Naive thymus-derived CD8-positive, alpha-beta T cell (primary cell): Measurements from ENCODE around the gene SKI. TPM values are rescaled to one million over a fixed set of nuclear protein-coding genes. Genes with fewer than 3 reads are reported as not detected.

Experiments used
- ATAC-seq, 2 donors: fragments of 150-1000 bp; cut with Tn5 transposase in 1 of 2; sonication (Bioruptor Pico), chemical (Tn5 transposase) in 1 of 2; 1 replicate in 1 of 2; 2 replicates in 1 of 2; pipeline ENCODE4 v1.10.0; 2021; ENCODE audit warnings: mild to moderate bottlenecking in 2 of 2, moderate library complexity in 2 of 2
- POLR2A ChIA-PET: fragments of 350-600 bp; sonication (Branson Sonifier 250); formaldehyde crosslinking; loops from one replicate; lab custom pipeline; 2021; ENCODE audit warnings: antibody characterized with exemption; lab: Charles Lee
- DNase-seq, 10 donors: peaks; one replicate each; pipeline versions ENCODE4 v3.0.0 to v3.0.0-alpha.2; 2020 to 2022
- H3K27ac Mint-ChIP-seq, 10 donors: one replicate each; pipeline ENCODE4 v1.8.0; 2020 to 2022; ENCODE audit warnings: mild to moderate bottlenecking in 10 of 10, mixed read lengths in 10 of 10, moderate library complexity in 4 of 10, inconsistent platforms in 1 of 10
- H3K27me3 Mint-ChIP-seq, 5 donors: one replicate each; pipeline ENCODE4 v1.8.0; 2021 to 2022; ENCODE audit warnings: mixed read lengths in 5 of 5
- H3K36me3 Mint-ChIP-seq, 3 donors: one replicate each; pipeline ENCODE4 v1.8.0; 2020 to 2022; ENCODE audit warnings: mixed read lengths in 3 of 3, mild to moderate bottlenecking in 2 of 3, inconsistent platforms in 1 of 3
- H3K4me1 Mint-ChIP-seq, 4 donors: one replicate each; pipeline ENCODE4 v1.8.0; 2021 to 2022; ENCODE audit warnings: mixed read lengths in 4 of 4
- H3K4me3 Mint-ChIP-seq, 10 donors: one replicate each; pipeline ENCODE4 v1.8.0; 2020 to 2022; ENCODE audit warnings: mild to moderate bottlenecking in 10 of 10, mixed read lengths in 10 of 10, moderate library complexity in 6 of 10, inconsistent platforms in 1 of 10
- H3K9me3 Mint-ChIP-seq, 9 donors: one replicate each; pipeline ENCODE4 v1.8.0; 2020 to 2022; ENCODE audit warnings: mixed read lengths in 9 of 9, mild to moderate bottlenecking in 3 of 9, inconsistent platforms in 1 of 9, moderate library complexity in 1 of 9
- polyA plus RNA-seq, 3 donors: library from polyadenylated mRNA; unstranded; fragments of 300-500 nt; fragmentation: Illumina TruSeq; gene quantifications; one replicate each; pipeline ENCODE4 v1.2.3, GENCODE V29; 2021
- total RNA-seq, 8 experiments: library from RNA in 2 of 8; stranded (reverse) in 2 of 8; gene quantifications; one replicate each; pipeline ENCODE4 v1.2.3 and lab custom pipeline; 2021 to 2026

Gene SKI
- total and polyA plus RNA-seq, 5 experiments from 2014 or later: 0.30 to 105 (median 0.80) TPM

GRCh38 chr1:2303781-2304180 is 75.7 kb downstream of the SKI start:
- no peaks in the 10 kb centered on the region for H3K27me3 Mint-ChIP-seq

GRCh38 chr1:2304282-2304681 is 76.2 kb downstream of the SKI start:
- ATAC-seq (no peak), DNase-seq (no peak)
- Mint-ChIP-seq H3K9me3 (peaks cover 0 to 1% (median 0%) of the 10 kb centered on the region in 9 donors), H3K4me3 (peak overlapping the region in 1 of 10 donors; percentile 7), H3K27ac (peak overlapping the region in 3 of 10 donors; percentile 43 to 56 (median 49)), H3K27me3 (no peaks in the 10 kb centered on the region), H3K36me3 (peaks cover 6 to 45% (median 20%) of the 10 kb centered on the region in 3 donors), H3K4me1 (peaks cover 10 to 40% (median 36%) of the 10 kb centered on the region in 4 donors)
- POLR2A ChIA-PET: interaction anchor here (1.0 to 12.8 kb wide), 4 partner anchors 8 to 69 kb away, joined by 3 to 112 read pairs (median 4); no protein-coding TSS in a partner anchor

More at GRCh38 chr1:2303781-2304180, 75.7 kb downstream of the SKI start:
- ATAC-seq (no peak), DNase-seq (no peak)
- H3K27ac Mint-ChIP-seq: peak overlapping the region in 6 of 10 donors; percentile 56 to 100 (median 95)
- POLR2A ChIA-PET: interaction anchor here (1.0 to 12.8 kb wide), 5 partner anchors 8 to 72 kb away, joined by 3 to 115 read pairs (median 52); partner anchors contain the start of gene SKI
- H3K36me3 Mint-ChIP-seq: peaks cover 6 to 41% (median 20%) of the 10 kb centered on the region in 3 donors
- peaks cover 12 to 45% (median 41%) of the 10 kb centered on the region in 4 donors for H3K4me1 Mint-ChIP-seq
- peaks cover 0 to 1% (median 0%) of the 10 kb centered on the region in 9 donors for H3K9me3 Mint-ChIP-seq
- peak overlapping the region in 1 of 10 donors; percentile 25 for H3K4me3 Mint-ChIP-seq

DNA sequence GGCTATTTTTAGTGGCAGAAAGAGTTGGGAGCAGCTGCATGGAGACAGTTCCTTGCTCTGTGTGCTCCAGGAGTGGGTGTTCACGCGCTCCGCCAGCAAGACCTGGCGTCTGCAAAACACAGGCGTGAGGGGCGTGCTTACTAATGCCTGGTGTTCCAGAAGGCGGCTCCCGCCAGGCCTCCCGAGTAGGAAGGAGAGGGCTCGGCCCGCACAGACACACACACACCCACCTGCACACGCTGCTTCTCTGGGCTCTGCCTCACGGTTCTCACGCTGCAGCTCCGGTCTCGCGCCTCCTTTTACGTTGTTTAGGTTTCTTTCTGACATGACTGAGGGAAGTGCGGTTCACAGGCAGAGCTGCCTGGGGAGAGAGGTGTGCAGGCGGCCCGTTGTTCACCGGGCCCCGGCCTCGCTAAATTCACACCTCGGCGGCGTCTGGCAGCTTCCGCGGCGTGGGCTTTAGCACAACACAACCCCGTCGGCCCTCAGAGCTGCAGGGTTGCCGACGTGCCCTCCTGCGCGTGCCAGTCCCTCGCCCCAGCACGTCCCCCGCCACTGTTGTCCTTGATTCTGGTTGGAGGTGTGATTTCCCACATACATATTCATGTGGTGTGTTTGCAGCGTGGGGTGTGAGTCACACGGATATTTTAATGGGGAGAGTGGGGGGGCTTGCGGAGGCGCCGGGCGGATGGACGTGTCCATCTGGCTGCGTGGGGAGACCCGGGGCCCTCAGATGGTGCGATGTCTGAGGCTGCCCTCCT is 77.0 kb downstream of the SKI start:
- DNase-seq: no peak
- Mint-ChIP-seq H3K36me3 (peaks cover 6 to 45% (median 20%) of the 10 kb centered on the region in 3 donors), H3K27me3 (no peaks in the 10 kb centered on the region), H3K9me3 (peaks cover 0 to 1% (median 0%) of the 10 kb centered on the region in 9 donors), H3K27ac (peak overlapping the region in 3 of 10 donors; percentile 37 to 85 (median 56)), H3K4me1 (peaks cover 10 to 33% (median 30%) of the 10 kb centered on the region in 4 donors), H3K4me3 (peak overlapping the region in 1 of 10 donors; percentile 7)
- no peak for ATAC-seq
- POLR2A ChIA-PET: interaction anchor here (1.0 to 12.8 kb wide), 3 partner anchors 8 to 70 kb away, joined by 3 to 112 read pairs (median 4); no protein-coding TSS in a partner anchor

DNA sequence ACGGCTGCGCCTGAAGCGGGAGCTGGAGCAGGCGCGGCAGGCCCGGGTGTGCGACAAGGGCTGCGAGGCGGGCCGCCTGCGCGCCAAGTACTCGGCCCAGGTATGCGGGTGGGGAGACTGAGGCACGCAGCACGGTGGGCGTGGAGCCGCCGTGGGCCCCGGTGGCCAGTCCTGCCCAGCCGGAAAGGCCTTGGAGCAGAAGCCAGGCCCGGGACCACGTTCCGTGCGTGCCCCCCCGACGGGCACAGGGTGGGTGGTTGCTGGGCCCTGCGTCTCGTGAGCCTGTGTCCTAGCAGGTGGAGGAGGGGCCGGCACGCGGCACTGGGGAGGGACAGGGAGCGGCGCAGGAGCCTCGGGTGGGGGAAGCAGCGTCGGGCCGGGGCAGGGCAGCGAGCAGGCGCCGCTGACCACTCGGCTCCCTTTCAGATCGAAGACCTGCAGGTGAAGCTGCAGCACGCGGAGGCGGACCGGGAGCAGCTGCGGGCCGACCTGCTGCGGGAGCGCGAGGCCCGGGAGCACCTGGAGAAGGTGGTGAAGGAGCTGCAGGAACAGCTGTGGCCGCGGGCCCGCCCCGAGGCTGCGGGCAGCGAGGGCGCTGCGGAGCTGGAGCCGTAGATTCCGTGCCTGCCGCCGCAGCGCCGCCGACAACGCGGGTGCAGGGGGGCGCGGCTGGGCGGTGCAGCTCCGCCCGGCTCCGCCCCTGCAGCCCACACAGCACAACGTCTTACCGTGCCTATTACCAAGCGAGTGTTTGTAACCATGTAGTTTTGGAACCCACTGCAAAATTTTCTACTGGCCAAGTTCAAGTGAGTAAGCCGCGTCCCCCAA is 78.2 kb downstream of the SKI start:
- ATAC-seq: no peak
- H3K27me3 Mint-ChIP-seq: no peaks in the 10 kb centered on the region

GRCh38 chr1:2307064-2307605 is 79.0 kb downstream of the SKI start:
- Mint-ChIP-seq H3K27me3 (no peaks in the 10 kb centered on the region), H3K9me3 (peaks cover 0 to 1% (median 0%) of the 10 kb centered on the region in 9 donors), H3K27ac (peak overlapping the region in 4 of 10 donors; percentile 25 to 77 (median 64)), H3K4me3 (no peak overlapping the region), H3K4me1 (peaks cover 6 to 26% (median 17%) of the 10 kb centered on the region in 4 donors), H3K36me3 (peaks cover 6 to 45% (median 20%) of the 10 kb centered on the region in 3 donors)
- ATAC-seq (no peak), DNase-seq (no peak)
- POLR2A ChIA-PET: interaction anchor here (0.8 to 1.3 kb wide), 3 partner anchors 15 to 103 kb away, joined by 3 to 5 read pairs (median 3); no protein-coding TSS in a partner anchor

More for the DNA sequence above, 78.2 kb downstream of the SKI start:
- Mint-ChIP-seq H3K4me1 (peaks cover 8 to 30% (median 23%) of the 10 kb centered on the region in 4 donors), H3K4me3 (peak overlapping the region in 1 of 10 donors; percentile 18), H3K9me3 (peaks cover 0 to 1% (median 0%) of the 10 kb centered on the region in 9 donors), H3K36me3 (peaks cover 6 to 45% (median 20%) of the 10 kb centered on the region in 3 donors), H3K27ac (peak overlapping the region in 5 of 10 donors; percentile 25 to 77 (median 60))
- DNase-seq: no peak
- POLR2A ChIA-PET: interaction anchor here (0.8 to 12.8 kb wide), 4 partner anchors 7 to 103 kb away, joined by 3 to 112 read pairs (median 4); no protein-coding TSS in a partner anchor

- peaks cover 6 to 27% (median 16%) of the 10 kb centered on the region in 4 donors for H3K4me1 Mint-ChIP-seq
- H3K9me3 Mint-ChIP-seq: peaks cover 0 to 1% (median 0%) of the 10 kb centered on the region in 9 donors
- DNase-seq: no peak
- POLR2A ChIA-PET: interaction anchor here (1.3 to 1.6 kb wide), 2 partner anchors 74 to 104 kb away, joined by 5 to 6 read pairs; no protein-coding TSS in a partner anchor
- H3K27me3 Mint-ChIP-seq: no peaks in the 10 kb centered on the region
- no peak for ATAC-seq
- H3K27ac Mint-ChIP-seq: peak overlapping the region in 8 of 10 donors; percentile 12 to 71 (median 52)
- no peak overlapping the region for H3K4me3 Mint-ChIP-seq
- H3K36me3 Mint-ChIP-seq: peaks cover 6 to 45% (median 20%) of the 10 kb centered on the region in 3 donors
Observed at GRCh38 chr1:2307972-2308371, 79.9 kb downstream of the SKI start.

DNA sequence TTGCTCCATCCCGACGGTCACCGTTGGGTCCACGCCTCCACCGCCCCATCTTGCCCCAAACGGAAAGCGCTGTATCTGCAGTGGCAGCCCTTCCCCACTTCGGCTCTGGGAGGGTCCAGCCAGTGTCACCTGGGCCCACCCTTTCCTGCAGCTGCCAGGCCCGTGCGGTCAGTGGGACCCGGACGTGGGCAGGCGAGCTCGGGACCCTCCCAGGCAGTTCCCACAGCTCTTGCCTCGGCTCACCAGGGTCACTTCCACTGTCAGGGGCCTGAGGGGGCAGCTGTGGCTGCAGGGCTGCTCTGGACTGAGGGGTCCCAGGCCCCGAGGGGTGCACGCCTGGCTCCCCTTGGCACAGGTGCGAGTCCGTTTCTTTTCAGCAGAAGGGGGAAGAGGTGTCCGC is 80.7 kb downstream of the SKI start:
- no peaks in the 10 kb centered on the region for H3K27me3 Mint-ChIP-seq
- peaks cover 6 to 37% (median 20%) of the 10 kb centered on the region in 3 donors for H3K36me3 Mint-ChIP-seq
- H3K4me1 Mint-ChIP-seq: peaks cover 6 to 30% (median 16%) of the 10 kb centered on the region in 4 donors
- POLR2A ChIA-PET: interaction anchor here (1.2 to 9.4 kb wide), 3 partner anchors 9 to 75 kb away, joined by 4 to 112 read pairs (median 6); no protein-coding TSS in a partner anchor
- ATAC-seq (no peak), DNase-seq (no peak)
- H3K9me3 Mint-ChIP-seq: no peaks in the 10 kb centered on the region
- H3K27ac Mint-ChIP-seq: peak overlapping the region in 6 of 10 donors; percentile 16 to 77 (median 57)
- no peak overlapping the region for H3K4me3 Mint-ChIP-seq

DNA sequence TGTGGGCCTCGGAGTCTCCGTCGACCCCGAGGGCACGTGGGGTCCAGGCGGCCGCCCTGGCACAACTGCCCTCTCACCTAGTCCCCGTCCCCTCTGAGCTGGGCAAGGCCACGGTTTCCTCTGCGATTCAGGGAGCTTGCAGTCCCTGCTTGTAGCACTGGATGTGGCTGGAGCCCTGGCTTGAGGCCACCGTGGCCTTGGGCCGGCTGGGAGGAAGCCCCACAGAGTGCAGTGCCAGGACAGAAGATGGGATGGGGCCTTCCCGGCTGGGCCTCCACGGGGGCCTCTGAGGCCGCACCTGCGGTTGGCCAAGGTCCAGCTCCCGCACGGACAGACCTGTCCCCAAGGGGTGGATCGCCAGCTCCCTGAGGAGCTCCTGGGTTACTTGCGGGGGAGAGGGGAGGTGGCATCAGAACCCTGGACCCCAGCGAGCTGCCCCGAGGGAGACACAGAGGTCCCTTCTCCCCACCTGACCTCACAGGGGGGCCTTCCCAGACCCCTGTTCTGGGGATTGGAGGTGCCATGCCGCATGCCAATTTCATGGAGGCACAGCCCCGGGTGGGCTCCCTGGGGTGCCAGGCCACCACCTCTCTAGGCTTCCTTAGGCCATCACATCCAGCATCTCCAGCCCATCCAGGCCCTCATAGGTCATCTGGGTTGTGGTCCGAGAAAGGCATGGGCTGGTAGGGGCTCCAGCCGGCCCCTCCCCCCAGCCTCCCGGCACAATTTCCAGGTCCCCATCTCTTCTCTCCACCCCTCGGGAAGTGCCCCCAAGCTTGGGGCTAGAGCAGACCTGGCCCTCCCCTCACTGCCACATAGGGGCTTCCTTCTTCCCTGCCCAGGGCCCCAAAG is 82.4 kb downstream of the SKI start:
- peaks cover 4 to 32% (median 18%) of the 10 kb centered on the region in 4 donors for H3K4me1 Mint-ChIP-seq
- POLR2A ChIA-PET: interaction anchor here (1.2 to 9.4 kb wide), 3 partner anchors 11 to 79 kb away, joined by 3 to 112 read pairs (median 57); no protein-coding TSS in a partner anchor
- DNase-seq (no peak), ATAC-seq (no peak)
- H3K27ac Mint-ChIP-seq: peak overlapping the region; percentile 26 to 92 (median 84)
- H3K4me3 Mint-ChIP-seq: peak overlapping the region in 2 of 10 donors; percentile 7 to 67
- peaks cover 6 to 29% (median 20%) of the 10 kb centered on the region in 3 donors for H3K36me3 Mint-ChIP-seq
- H3K9me3 Mint-ChIP-seq: no peaks in the 10 kb centered on the region
- H3K27me3 Mint-ChIP-seq: no peaks in the 10 kb centered on the region

DNA sequence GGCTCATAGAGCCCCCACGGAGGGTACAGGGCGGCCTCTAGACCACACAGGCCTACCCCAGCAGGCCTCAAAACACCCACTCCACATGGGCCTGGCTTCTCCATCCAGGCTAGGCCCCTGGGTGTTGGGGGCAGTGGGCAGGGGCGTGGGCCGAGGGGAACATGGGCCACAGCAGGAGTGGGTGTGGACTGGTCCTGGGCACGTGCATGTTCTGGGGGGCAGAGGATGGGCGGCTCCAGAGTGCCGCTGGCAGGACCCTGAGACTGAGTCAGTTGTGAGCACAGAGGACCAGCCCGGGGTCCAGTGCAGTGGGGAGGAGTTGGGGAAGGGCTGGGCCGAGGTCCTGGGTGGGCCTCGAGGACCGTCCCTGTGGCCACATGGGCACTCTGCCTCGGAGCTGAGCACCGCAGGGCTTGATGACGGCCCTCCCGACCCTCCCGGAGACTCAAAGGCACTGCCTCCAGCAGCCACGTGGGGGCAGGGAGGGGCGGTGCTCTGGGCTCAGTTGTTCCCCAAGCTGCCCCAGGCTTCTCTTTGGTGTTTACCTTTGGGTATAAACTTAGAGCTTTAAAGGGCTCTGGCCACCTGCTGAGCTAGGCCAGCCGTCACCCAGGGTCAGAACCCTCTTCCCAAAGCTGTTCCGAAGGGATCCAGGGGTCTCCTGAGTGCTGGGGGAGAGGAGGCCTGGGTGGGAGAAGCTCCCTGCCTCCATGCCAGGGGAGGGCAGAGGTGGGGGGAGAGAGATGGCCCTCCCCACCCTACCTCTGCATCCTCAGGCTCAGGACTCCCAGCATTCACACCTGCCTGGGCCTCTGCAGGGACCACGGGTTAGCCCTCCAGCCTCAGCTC is 83.3 kb downstream of the SKI start:
- POLR2A ChIA-PET: interaction anchor here (0.5 to 9.4 kb wide), 9 partner anchors 11 to 121 kb away, joined by 3 to 112 read pairs (median 4); no protein-coding TSS in a partner anchor
- H3K9me3 Mint-ChIP-seq: no peaks in the 10 kb centered on the region
- peak overlapping the region in 2 of 10 donors; percentile 7 to 67 for H3K4me3 Mint-ChIP-seq
- peak; percentile 34 to 78 (median 53) for DNase-seq
- ATAC-seq: peak; percentile 48 to 58
- peaks cover 4 to 41% (median 21%) of the 10 kb centered on the region in 4 donors for H3K4me1 Mint-ChIP-seq
- no peaks in the 10 kb centered on the region for H3K27me3 Mint-ChIP-seq
- H3K27ac Mint-ChIP-seq: peak overlapping the region; percentile 8 to 92 (median 84)
- peaks cover 6 to 25% (median 17%) of the 10 kb centered on the region in 3 donors for H3K36me3 Mint-ChIP-seq

DNA sequence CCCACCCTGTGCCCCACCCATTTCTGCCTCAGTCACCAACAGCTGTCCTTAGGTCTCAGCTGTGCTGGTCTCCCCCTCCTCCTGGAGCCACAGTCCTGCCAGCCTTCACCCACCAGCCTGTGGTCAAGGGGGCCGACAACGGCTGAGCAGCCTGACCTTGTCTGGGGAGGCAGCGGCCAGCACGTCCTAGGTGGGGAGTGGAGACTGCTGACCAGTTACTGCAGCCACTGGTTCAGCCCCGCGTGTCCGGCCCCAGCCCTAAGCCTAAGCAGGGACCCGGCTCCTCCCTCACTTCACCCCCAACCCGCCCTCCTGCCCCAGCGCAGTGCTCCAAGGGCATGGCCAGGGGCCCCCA is 84.0 kb downstream of the SKI start:
- POLR2A ChIA-PET: interaction anchor here (0.9 to 9.4 kb wide), 9 partner anchors 12 to 121 kb away, joined by 3 to 112 read pairs (median 4); partner anchors contain the start of gene FAAP20
- Mint-ChIP-seq H3K27ac (peak overlapping the region in 7 of 10 donors; percentile 8 to 95 (median 83)), H3K4me1 (peaks cover 6 to 47% (median 22%) of the 10 kb centered on the region in 4 donors)

More for the DNA sequence above, 84.0 kb downstream of the SKI start:
- Mint-ChIP-seq H3K27me3 (no peaks in the 10 kb centered on the region), H3K36me3 (peaks cover 6 to 20% (median 13%) of the 10 kb centered on the region in 3 donors), H3K4me3 (peak overlapping the region in 2 of 10 donors; percentile 19 to 34), H3K9me3 (no peaks in the 10 kb centered on the region)
- no peak for DNase-seq
- ATAC-seq: no peak
